H9 (cell line): ENCODE data around the gene STAU1. TPM values are rescaled to one million over a fixed set of nuclear protein-coding genes. Genes with fewer than 3 reads are reported as not detected.

Experiments
- DNase-seq: peaks from one replicate; pipeline ENCODE4 v3.0.0-alpha.2; 2017
- H2AFZ ChIP-seq: one replicate; pipeline ENCODE4 v1.6.1; 2013; ENCODE audit warnings: mild to moderate bottlenecking, low read length, control low read depth, moderate library complexity
- H2AK5ac ChIP-seq: 2 replicates; pipeline ENCODE4 v1.6.1; 2013; ENCODE audit warnings: low read length, control low read depth, mixed read lengths; ENCODE audit not compliant: insufficient read length
- H2BK120ac ChIP-seq: one replicate; pipeline ENCODE4 v1.6.1; 2013; ENCODE audit warnings: low read depth, mild to moderate bottlenecking, low read length, control low read depth, inconsistent platforms; ENCODE audit not compliant: poor library complexity, severe bottlenecking
- H2BK12ac ChIP-seq: 2 replicates; pipeline ENCODE4 v1.6.1; 2013; ENCODE audit warnings: low read length, control low read depth, mixed read lengths, low read depth; ENCODE audit not compliant: insufficient read length
- H2BK15ac ChIP-seq: 2 replicates; pipeline ENCODE4 v1.6.1; 2013; ENCODE audit warnings: low read depth, low read length, control low read depth
- H2BK20ac ChIP-seq: one replicate; pipeline ENCODE4 v1.6.1; 2013; ENCODE audit warnings: low read depth, mild to moderate bottlenecking, low read length, control low read depth, inconsistent platforms; ENCODE audit not compliant: poor library complexity, severe bottlenecking
- H2BK5ac ChIP-seq: 2 replicates; pipeline ENCODE4 v1.6.1; 2013; ENCODE audit warnings: low read length, control low read depth, mixed read lengths; ENCODE audit not compliant: insufficient read length
- H3K14ac ChIP-seq: 2 replicates; pipeline ENCODE4 v1.6.1; 2013; ENCODE audit warnings: low read length, control low read depth; ENCODE audit not compliant: insufficient read depth
- H3K18ac ChIP-seq: 2 replicates; pipeline ENCODE4 v1.6.1; 2013; ENCODE audit warnings: low read depth, mild to moderate bottlenecking, mixed read lengths, low read length, control low read depth; ENCODE audit not compliant: insufficient read length
- H3K23ac ChIP-seq: 2 replicates; pipeline ENCODE4 v1.6.1; 2013; ENCODE audit warnings: low read length, control low read depth, mixed read lengths, low read depth; ENCODE audit not compliant: insufficient read length
- H3K23me2 ChIP-seq: 2 replicates; pipeline ENCODE4 v1.6.1; 2013; ENCODE audit warnings: low read depth, mild to moderate bottlenecking, mixed read lengths, low read length, control low read depth; ENCODE audit not compliant: insufficient read length, poor library complexity, severe bottlenecking
- H3K27ac ChIP-seq: 2 replicates; pipeline ENCODE4 v1.5.1; 2013; ENCODE audit warnings: low read length, control low read depth, mixed read lengths, low read depth; ENCODE audit not compliant: insufficient read length
- H3K27me3 ChIP-seq: 2 replicates; pipeline ENCODE4 v1.6.1; 2013; ENCODE audit warnings: low read length, control low read depth, inconsistent platforms; ENCODE audit not compliant: insufficient read depth
- H3K4ac ChIP-seq: 2 replicates; pipeline ENCODE4 v1.6.1; 2013; ENCODE audit warnings: low read depth, mild to moderate bottlenecking, control low read depth, inconsistent platforms, low read length, moderate library complexity
- H3K4me1 ChIP-seq: 2 replicates; pipeline ENCODE4 v1.6.1; 2013; ENCODE audit warnings: low read length, control low read depth, inconsistent platforms; ENCODE audit not compliant: insufficient read depth
- H3K4me2 ChIP-seq: 2 replicates; pipeline ENCODE4 v1.6.1; 2013; ENCODE audit warnings: low read length, control low read depth, mixed read lengths; ENCODE audit not compliant: insufficient read length, insufficient read depth
- H3K56ac ChIP-seq: 2 replicates; pipeline ENCODE4 v1.6.1; 2013; ENCODE audit warnings: low read depth, mild to moderate bottlenecking, mixed read lengths, low read length, control low read depth; ENCODE audit not compliant: insufficient read length
- H3K79me1 ChIP-seq: 2 replicates; pipeline ENCODE4 v1.6.1; 2013; ENCODE audit warnings: low read depth, mild to moderate bottlenecking, moderate library complexity, low read length, control low read depth, inconsistent platforms; ENCODE audit not compliant: insufficient read depth, poor library complexity, severe bottlenecking
- H3K79me2 ChIP-seq: 2 replicates; pipeline ENCODE4 v1.6.1; 2013; ENCODE audit warnings: low read length, control low read depth, inconsistent platforms; ENCODE audit not compliant: insufficient read depth
- H3K9ac ChIP-seq: 2 replicates; pipeline ENCODE4 v1.6.1; 2013; ENCODE audit warnings: low read length, control low read depth, mixed read lengths; ENCODE audit not compliant: insufficient read length; ENCODE audit errors: extremely low read depth
- H3K9me3 ChIP-seq: one replicate; pipeline ENCODE4 v1.6.1; 2013; ENCODE audit warnings: low read depth, low read length, inconsistent platforms; ENCODE audit not compliant: control insufficient read depth
- H3T11ph ChIP-seq: one replicate; pipeline ENCODE4 v1.6.1; 2013; ENCODE audit warnings: mild to moderate bottlenecking, low read length, control low read depth, inconsistent platforms
- H4K20me1 ChIP-seq: one replicate; pipeline ENCODE4 v1.6.1; 2013; ENCODE audit not compliant: control insufficient read depth, insufficient read length, insufficient read depth
- H4K5ac ChIP-seq: 2 replicates; pipeline ENCODE4 v1.6.1; 2013; ENCODE audit warnings: low read depth, mild to moderate bottlenecking, mixed read lengths, low read length, control low read depth; ENCODE audit not compliant: insufficient read length
- H4K8ac ChIP-seq: replicated peaks from 2 replicates; pipeline ENCODE4 v1.6.1; 2013; ENCODE audit warnings: low read length, control low read depth, mixed read lengths, low read depth; ENCODE audit not compliant: insufficient read length
- H4K91ac ChIP-seq: 2 replicates; pipeline ENCODE4 v1.6.1; 2013; ENCODE audit warnings: low read depth, mild to moderate bottlenecking, moderate library complexity, mixed read lengths, low read length, control low read depth; ENCODE audit not compliant: insufficient read length
- H3K27ac Mint-ChIP-seq, 3 experiments: 2 replicates in 2 of 3; 3 replicates in 1 of 3; pipeline ENCODE4 v1.8.0; 2020 to 2021; ENCODE audit warnings: mixed read lengths in 3 of 3, mild to moderate bottlenecking in 1 of 3, moderate library complexity in 1 of 3
- H3K27me3 Mint-ChIP-seq: 2 replicates; pipeline ENCODE4 v1.8.0; 2021; ENCODE audit warnings: low read depth, mild to moderate bottlenecking, moderate library complexity, mixed read lengths
- H3K36me3 Mint-ChIP-seq, 3 experiments: 2 replicates in 2 of 3; 3 replicates in 1 of 3; pipeline ENCODE4 v1.8.0; 2020 to 2021; ENCODE audit warnings: low read depth in 3 of 3, mixed read lengths in 3 of 3; ENCODE audit not compliant: insufficient read depth in 1 of 3
- H3K4me1 Mint-ChIP-seq, 2 experiments: 2 replicates each; pipeline ENCODE4 v1.8.0; 2020; ENCODE audit warnings: mixed read lengths in 2 of 2
- H3K4me3 Mint-ChIP-seq, 2 experiments: 2 replicates in 1 of 2; 3 replicates in 1 of 2; pipeline ENCODE4 v1.8.0; 2020 to 2021; ENCODE audit warnings: mild to moderate bottlenecking in 2 of 2, mixed read lengths in 2 of 2, moderate library complexity in 1 of 2
- H3K9me3 Mint-ChIP-seq, 2 experiments: 2 replicates in 1 of 2; 3 replicates in 1 of 2; pipeline ENCODE4 v1.8.0; 2020; ENCODE audit warnings: mild to moderate bottlenecking in 2 of 2, mixed read lengths in 2 of 2, moderate library complexity in 1 of 2
- WGBS: extraction: QIAGEN DNeasy Blood & Tissue Kit; methylation state at CpG from one replicate; pipeline ENCODE4 v1.1.7; 2013; ENCODE audit warnings: missing lambda C conversion rate, low lambda C conversion rate, mixed read lengths; ENCODE audit not compliant: insufficient read length; ENCODE audit errors: extremely low coverage; 5-methylcytosine and 5-hydroxymethylcytosine counted together
- total RNA-seq: library from RNA; stranded (reverse); gene quantifications from 2 replicates; pipeline ENCODE4 v1.2.1, GENCODE V29; 2021
- TF ChIP-seq, protein P1 (sequence below): fragments of 200-600 bp; sonication (generic); conservative IDR thresholded peaks from 3 replicates; pipeline ENCODE4 v1.8.0; 2021; ENCODE audit warnings: antibody characterized with exemption, mild to moderate bottlenecking

Gene STAU1
- total RNA-seq, 1 experiment from 2014 or later = 106 TPM

DNA sequence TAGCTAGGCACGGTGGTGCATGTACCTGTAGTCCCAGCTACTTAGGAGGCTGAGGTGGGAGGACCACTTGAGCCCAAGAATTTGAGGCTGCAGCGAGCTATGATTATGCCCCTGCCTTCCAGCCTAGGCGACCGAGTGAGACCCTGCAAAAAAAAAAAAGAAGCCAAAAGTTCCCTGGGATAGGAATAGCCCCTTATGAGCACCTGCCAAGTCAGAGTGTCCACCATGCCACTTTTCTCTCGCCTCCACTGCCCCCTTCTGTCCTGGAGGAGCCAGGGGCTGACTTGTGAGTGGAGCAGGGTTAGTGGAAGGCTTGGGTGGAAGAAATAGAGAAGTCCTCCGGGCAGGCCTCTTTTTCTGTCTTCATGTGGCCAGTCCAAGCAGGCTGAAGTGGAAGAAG lies 18.9 kb upstream of the STAU1 start:
- Histone ChIP-seq H2AK5ac (no peak overlapping the region), H3K79me2 (no peaks in the 10 kb centered on the region), H4K20me1 (no peaks in the 10 kb centered on the region), H3T11ph (no peak overlapping the region), H3K18ac (no peak overlapping the region), H2AFZ (no peak overlapping the region), H2BK120ac (no peak overlapping the region), H3K79me1 (no peaks in the 10 kb centered on the region), H3K9me3 (no peaks in the 10 kb centered on the region), H3K4me1 (no peaks in the 10 kb centered on the region), H3K23ac (no peak overlapping the region), H3K14ac (no peak overlapping the region), H2BK15ac (no peak overlapping the region), H2BK20ac (no peak overlapping the region), H4K8ac (no peak overlapping the region), H4K91ac (no peak overlapping the region), H2BK12ac (no peak overlapping the region), H3K4ac (no peak overlapping the region), H3K27me3 (no peaks in the 10 kb centered on the region), H2BK5ac (no peak overlapping the region), H3K23me2 (no peaks in the 10 kb centered on the region), H3K27ac (no peak overlapping the region), H3K56ac (no peak overlapping the region), H3K9ac (no peak overlapping the region), H4K5ac (no peak overlapping the region), H3K4me2 (no peak overlapping the region)
- Mint-ChIP-seq H3K4me3 (no peak overlapping the region), H3K27me3 (no peaks in the 10 kb centered on the region), H3K9me3 (peaks cover 3 to 9% of the 10 kb centered on the region in 2 experiments), H3K4me1 (no peaks in the 10 kb centered on the region), H3K27ac (no peak overlapping the region), H3K36me3 (peaks cover 0 to 4% (median 0%) of the 10 kb centered on the region in 3 experiments; a peak in 2 of 7 replicates)
- peak; percentile 53 for DNase-seq
- WGBS = no CpG with 5 or more reads among the region's 6 CpGs
- TF ChIP-seq, protein P1, sequence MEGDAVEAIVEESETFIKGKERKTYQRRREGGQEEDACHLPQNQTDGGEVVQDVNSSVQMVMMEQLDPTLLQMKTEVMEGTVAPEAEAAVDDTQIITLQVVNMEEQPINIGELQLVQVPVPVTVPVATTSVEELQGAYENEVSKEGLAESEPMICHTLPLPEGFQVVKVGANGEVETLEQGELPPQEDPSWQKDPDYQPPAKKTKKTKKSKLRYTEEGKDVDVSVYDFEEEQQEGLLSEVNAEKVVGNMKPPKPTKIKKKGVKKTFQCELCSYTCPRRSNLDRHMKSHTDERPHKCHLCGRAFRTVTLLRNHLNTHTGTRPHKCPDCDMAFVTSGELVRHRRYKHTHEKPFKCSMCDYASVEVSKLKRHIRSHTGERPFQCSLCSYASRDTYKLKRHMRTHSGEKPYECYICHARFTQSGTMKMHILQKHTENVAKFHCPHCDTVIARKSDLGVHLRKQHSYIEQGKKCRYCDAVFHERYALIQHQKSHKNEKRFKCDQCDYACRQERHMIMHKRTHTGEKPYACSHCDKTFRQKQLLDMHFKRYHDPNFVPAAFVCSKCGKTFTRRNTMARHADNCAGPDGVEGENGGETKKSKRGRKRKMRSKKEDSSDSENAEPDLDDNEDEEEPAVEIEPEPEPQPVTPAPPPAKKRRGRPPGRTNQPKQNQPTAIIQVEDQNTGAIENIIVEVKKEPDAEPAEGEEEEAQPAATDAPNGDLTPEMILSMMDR = peak; percentile 57; the same call in 2 of the 3 replicates
